KMS-11 (cell line): ENCODE results near the gene PDE3B.
A peak's percentile ranks its signal among the peaks of the same experiment; 100 is the strongest.

Source experiments
- H2AFZ ChIP-seq: fragments of 200-600 bp; sonication (generic); 2 replicates; pipeline ENCODE4 v1.6.1; 2016; ENCODE audit warnings: antibody characterized with exemption, mixed run types, low read depth
- H3K27ac ChIP-seq: fragments of 200-600 bp; sonication (generic); 2 replicates; pipeline ENCODE4 v1.6.1; 2016; ENCODE audit warnings: mild to moderate bottlenecking, mixed run types
- H3K27me3 ChIP-seq: fragments of 200-600 bp; sonication (generic); 2 replicates; pipeline ENCODE4 v1.6.1; 2017; ENCODE audit warnings: mild to moderate bottlenecking, low read depth, mixed run types, moderate library complexity; ENCODE audit not compliant: insufficient read depth
- H3K36me3 ChIP-seq: fragments of 200-600 bp; sonication (generic); 2 replicates; pipeline ENCODE4 v1.6.1; 2017; ENCODE audit warnings: mild to moderate bottlenecking, mixed run types; ENCODE audit not compliant: insufficient read depth
- H3K4me1 ChIP-seq: fragments of 200-600 bp; sonication (generic); 2 replicates; pipeline ENCODE4 v1.6.1; 2016; ENCODE audit warnings: mild to moderate bottlenecking, low read depth, mixed run types; ENCODE audit not compliant: poor library complexity, severe bottlenecking
- H3K4me2 ChIP-seq: fragments of 200-600 bp; sonication (generic); 2 replicates; pipeline ENCODE4 v1.7.0; 2016; ENCODE audit warnings: mild to moderate bottlenecking, mixed run types
- H3K4me3 ChIP-seq: fragments of 200-600 bp; sonication (generic); IDR thresholded peaks from 2 replicates; pipeline ENCODE4 v1.6.1; 2017; ENCODE audit warnings: low read depth, low read length, mixed read lengths; ENCODE audit not compliant: insufficient read depth
- H3K79me2 ChIP-seq: fragments of 200-600 bp; sonication (generic); 2 replicates; pipeline ENCODE4 v1.6.1; 2016; ENCODE audit warnings: low read depth, mixed run types; ENCODE audit not compliant: insufficient read depth
- H3K9ac ChIP-seq: fragments of 200-600 bp; sonication (generic); 2 replicates; pipeline ENCODE4 v1.6.1; 2016; ENCODE audit warnings: mild to moderate bottlenecking, mixed run types
- H4K20me1 ChIP-seq: fragments of 200-600 bp; sonication (generic); 2 replicates; pipeline ENCODE4 v1.6.1; 2016; ENCODE audit warnings: mild to moderate bottlenecking, mixed run types; ENCODE audit not compliant: insufficient read depth
- CTCF ChIP-seq: fragments of 200-600 bp; sonication (generic); conservative IDR thresholded peaks from 2 replicates; pipeline ENCODE4 v1.6.1; 2017; ENCODE audit warnings: low read depth, mild to moderate bottlenecking, antibody characterized with exemption, low read length, moderate library complexity, mixed read lengths

The PDE3B gene

GRCh38 chr11:14645985-14646900 is 2.6 kb downstream of the PDE3B start:
- Histone ChIP-seq H3K27ac (peak overlapping the region; percentile 85), H2AFZ (no peak overlapping the region), H4K20me1 (peaks cover 28% of the 10 kb centered on the region), H3K9ac (peak overlapping the region; percentile 93), H3K4me3 (no peak overlapping the region), H3K4me2 (peak overlapping the region; percentile 83), H3K4me1 (peaks cover 36% of the 10 kb centered on the region), H3K79me2 (peaks cover 98% of the 10 kb centered on the region), H3K36me3 (no peaks in the 10 kb centered on the region; the same call in 1 of the 2 replicates), H3K27me3 (no peaks in the 10 kb centered on the region)
- no peak for TF ChIP-seq CTCF

DNA sequence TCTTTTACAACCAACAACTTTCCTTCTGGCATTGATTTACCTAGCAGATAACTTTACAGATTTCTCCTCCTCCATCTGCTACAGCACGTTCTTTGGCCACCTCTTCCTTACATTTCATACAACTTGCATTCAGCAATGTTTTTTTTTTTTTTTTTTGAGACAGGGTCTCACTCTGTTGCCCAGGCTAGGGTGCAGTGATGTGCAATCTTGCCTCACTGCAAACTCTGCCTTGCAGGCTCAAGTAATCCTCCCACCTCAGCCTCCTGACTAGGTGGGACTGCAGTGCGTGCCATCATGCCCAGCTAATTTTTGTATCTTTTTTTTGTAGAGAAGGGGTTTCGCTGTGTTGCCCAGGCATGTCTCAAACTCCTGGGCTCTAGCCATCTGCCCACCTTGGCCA is 6.5 kb downstream of the PDE3B start:
- Histone ChIP-seq H3K79me2 (peaks cover 100% of the 10 kb centered on the region), H2AFZ (no peak overlapping the region), H4K20me1 (peaks cover 35% of the 10 kb centered on the region), H3K4me2 (peak overlapping the region; percentile 83; the same call in 1 of the 2 replicates), H3K27me3 (no peaks in the 10 kb centered on the region), H3K4me3 (no peak overlapping the region), H3K9ac (no peak overlapping the region), H3K36me3 (peaks cover 3% of the 10 kb centered on the region; the same call in 1 of the 2 replicates), H3K4me1 (peaks cover 30% of the 10 kb centered on the region), H3K27ac (no peak overlapping the region)
- TF ChIP-seq CTCF: no peak

DNA sequence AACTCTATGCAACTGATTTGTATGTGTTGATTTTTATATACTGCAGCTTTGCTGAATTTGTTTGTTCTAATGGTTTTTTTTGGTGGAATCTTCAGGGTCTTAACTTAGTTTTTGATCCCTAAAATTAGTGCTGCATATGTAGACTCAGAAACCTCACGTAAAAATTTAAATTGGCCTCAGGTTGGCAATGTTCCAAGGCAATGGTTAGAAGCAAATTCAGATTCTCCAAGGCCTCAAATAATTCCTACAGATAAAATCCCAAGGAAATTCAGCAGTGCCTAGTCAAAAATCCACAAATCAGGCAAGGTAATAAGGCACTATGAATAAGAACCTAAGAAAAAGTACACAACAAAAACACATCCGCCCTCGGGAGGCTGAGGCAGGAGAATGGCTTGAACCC is 9.5 kb downstream of the PDE3B start:
- H2AFZ ChIP-seq: no peak overlapping the region
- peaks cover 37% of the 10 kb centered on the region for H3K4me1 ChIP-seq
- no peaks in the 10 kb centered on the region for H3K27me3 ChIP-seq
- H3K27ac ChIP-seq: no peak overlapping the region
- no peak overlapping the region for H3K4me2 ChIP-seq
- TF ChIP-seq CTCF: no peak
- peaks cover 3% of the 10 kb centered on the region; the same call in 1 of the 2 replicates for H3K36me3 ChIP-seq
- no peak overlapping the region for H3K4me3 ChIP-seq
- H4K20me1 ChIP-seq: peaks cover 25% of the 10 kb centered on the region
- peaks cover 100% of the 10 kb centered on the region for H3K79me2 ChIP-seq
- H3K9ac ChIP-seq: no peak overlapping the region

- Histone ChIP-seq H3K4me1 (peaks cover 18% of the 10 kb centered on the region), H4K20me1 (peaks cover 10% of the 10 kb centered on the region), H3K36me3 (peaks cover 9% of the 10 kb centered on the region; the same call in 1 of the 2 replicates), H3K27ac (no peak overlapping the region), H3K4me2 (no peak overlapping the region), H3K9ac (no peak overlapping the region), H3K79me2 (peaks cover 98% of the 10 kb centered on the region), H3K4me3 (no peak overlapping the region), H2AFZ (no peak overlapping the region), H3K27me3 (no peaks in the 10 kb centered on the region)
- no peak for TF ChIP-seq CTCF
Measured at GRCh38 chr11:14655435-14655834, 11.8 kb downstream of the PDE3B start.
